GM18520 (cell line): ENCODE measurements around the gene COMMD7.

Experiments
- ATAC-seq: cut with Tn5 transposase; IDR thresholded peaks from one replicate; pipeline ENCODE4 v1.9.1; 2021; ENCODE audit not compliant: unreplicated experiment

COMMD7 gene

DNA sequence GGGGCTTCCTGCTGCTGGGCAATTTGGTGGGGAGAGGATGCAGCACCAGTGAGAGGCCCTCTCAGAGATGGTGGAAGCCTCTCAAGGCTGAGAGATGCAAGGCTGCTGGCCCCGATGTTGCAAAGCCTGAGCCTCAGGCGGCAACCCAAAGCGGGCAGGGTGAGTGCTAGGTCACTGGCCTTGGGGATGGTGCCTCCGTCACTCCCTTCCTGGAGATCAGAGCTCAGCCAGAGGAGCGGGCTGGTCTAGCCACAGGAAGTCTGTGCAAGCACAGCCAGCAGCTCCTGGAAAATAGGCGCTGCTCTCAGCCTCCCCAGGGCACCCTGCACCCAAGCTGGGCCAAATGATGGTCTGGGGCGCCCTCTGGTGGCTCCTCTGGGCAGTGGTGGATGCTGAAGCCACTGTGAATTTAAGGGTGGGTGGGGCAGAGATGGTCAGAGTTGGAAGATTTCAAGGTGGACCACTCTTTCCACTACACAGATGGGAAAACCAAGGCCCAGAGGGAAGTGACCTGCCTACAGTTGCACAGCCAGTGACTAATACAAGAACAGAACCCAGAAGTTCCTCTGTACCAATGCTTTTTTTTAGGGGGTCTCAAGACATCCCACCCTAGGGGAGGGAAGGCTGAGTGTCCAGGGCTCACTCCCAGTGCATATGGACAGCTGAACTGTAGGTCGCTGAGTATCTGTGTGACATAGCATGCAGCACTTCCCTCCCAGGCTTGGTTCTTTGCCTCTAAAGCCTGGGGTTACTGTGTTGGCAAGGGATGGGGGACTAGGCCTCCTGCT, 90.3 kb downstream of the COMMD7 start:
- no peak for ATAC-seq
